Astrocyte (in vitro differentiated cells and primary cell): ENCODE results near the gene ZNF692.

Experiments used
- CTCF ChIP-seq: IDR thresholded peaks from 2 replicates; pipeline ENCODE4 v1.5.1; 2011; ENCODE audit warnings: low read depth, mild to moderate bottlenecking, inconsistent platforms, low read length, moderate library complexity; ENCODE audit not compliant: insufficient read depth
- EZH2 ChIP-seq: IDR thresholded peaks from 2 replicates; pipeline ENCODE4 v1.6.1; 2012; ENCODE audit warnings: mild to moderate bottlenecking, low read length, inconsistent platforms; ENCODE audit not compliant: insufficient read depth

GRCh38 chr1:248828845-248829244 lies 30.0 kb downstream of the ZNF692 start:
- no peak for TF ChIP-seq EZH2
- no peak for TF ChIP-seq CTCF
